HFF-Myc (cell line): ENCODE measurements around the gene CORO2A.

Experiments used
- DNase-seq: peaks from one replicate; pipeline ENCODE4 v3.0.0-alpha.2; 2011; ENCODE audit warnings: low read depth; ENCODE audit errors: extremely low read depth
- H3K4me3 ChIP-seq: replicated peaks from 2 replicates; pipeline ENCODE4 v1.5.1; 2011; ENCODE audit warnings: low read depth, mild to moderate bottlenecking, control low read depth, low read length
- TF ChIP-seq, protein P1 (sequence below): IDR thresholded peaks from 2 replicates; pipeline ENCODE4 v1.5.1; 2012; ENCODE audit warnings: mild to moderate bottlenecking, low read depth, low read length, control low read depth; ENCODE audit errors: missing control alignments

CORO2A gene

GRCh38 chr9:98199388-98200033 lies 7.1 kb upstream of the CORO2A start:
- H3K4me3 ChIP-seq: no peak overlapping the region
- TF ChIP-seq, protein P1, sequence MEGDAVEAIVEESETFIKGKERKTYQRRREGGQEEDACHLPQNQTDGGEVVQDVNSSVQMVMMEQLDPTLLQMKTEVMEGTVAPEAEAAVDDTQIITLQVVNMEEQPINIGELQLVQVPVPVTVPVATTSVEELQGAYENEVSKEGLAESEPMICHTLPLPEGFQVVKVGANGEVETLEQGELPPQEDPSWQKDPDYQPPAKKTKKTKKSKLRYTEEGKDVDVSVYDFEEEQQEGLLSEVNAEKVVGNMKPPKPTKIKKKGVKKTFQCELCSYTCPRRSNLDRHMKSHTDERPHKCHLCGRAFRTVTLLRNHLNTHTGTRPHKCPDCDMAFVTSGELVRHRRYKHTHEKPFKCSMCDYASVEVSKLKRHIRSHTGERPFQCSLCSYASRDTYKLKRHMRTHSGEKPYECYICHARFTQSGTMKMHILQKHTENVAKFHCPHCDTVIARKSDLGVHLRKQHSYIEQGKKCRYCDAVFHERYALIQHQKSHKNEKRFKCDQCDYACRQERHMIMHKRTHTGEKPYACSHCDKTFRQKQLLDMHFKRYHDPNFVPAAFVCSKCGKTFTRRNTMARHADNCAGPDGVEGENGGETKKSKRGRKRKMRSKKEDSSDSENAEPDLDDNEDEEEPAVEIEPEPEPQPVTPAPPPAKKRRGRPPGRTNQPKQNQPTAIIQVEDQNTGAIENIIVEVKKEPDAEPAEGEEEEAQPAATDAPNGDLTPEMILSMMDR: no peak
- no peak for DNase-seq

DNA sequence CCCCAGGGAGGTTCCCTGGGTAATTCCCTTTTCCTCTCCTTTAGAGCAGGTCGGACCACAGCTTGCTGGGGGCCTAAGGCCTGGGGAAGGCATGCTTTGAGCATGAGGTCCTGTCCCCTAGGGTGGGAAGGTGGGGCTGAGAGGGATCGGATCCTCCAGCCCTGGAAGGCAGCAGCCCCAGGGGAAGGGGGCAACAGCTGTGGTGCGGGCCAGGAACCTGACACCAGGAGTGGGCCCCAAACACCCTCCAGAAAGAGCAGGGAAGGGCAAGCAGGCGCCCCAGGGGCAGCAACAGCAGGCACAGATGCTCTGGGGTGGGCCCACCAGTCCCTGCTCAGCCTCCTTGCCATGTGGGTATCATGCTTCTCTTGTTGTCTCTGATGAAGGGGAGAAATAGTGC lies 3.2 kb upstream of the CORO2A start:
- no peak for DNase-seq
- TF ChIP-seq, protein P1: no peak
- H3K4me3 ChIP-seq: no peak overlapping the region

DNA sequence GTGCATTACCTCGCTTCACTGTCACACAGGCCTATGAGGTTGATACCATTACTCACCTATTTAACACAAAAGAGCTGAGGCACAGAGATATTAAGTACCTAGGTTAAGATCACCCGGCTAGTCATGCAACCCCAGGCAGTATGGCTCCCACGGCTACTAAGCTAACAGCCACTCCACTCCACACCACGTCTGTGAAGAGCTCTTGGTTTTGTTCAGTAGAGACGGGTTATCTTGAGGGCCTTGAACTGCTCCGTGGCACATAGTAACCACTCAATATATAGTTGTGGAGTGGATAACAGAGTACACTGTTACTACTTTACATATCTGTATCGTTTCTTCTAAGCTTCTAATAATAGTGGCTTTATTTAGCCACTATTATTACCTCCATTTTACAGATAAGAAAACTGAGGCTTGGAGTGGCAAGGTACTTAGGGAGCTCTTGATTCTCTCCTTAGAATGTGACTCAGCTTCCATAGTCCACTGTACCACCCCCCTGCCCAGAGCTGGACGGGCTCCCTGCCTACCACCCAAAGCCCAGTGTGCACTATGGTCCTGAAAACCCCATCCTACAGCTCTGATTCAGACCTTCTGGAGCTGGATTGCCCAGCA lies 1.0 kb upstream of the CORO2A start:
- TF ChIP-seq, protein P1: no peak
- no peak for DNase-seq
- H3K4me3 ChIP-seq: peak overlapping the region; percentile 61

GRCh38 chr9:98191671-98192502 lies 550 bp downstream of the CORO2A start:
- DNase-seq: no peak

DNA sequence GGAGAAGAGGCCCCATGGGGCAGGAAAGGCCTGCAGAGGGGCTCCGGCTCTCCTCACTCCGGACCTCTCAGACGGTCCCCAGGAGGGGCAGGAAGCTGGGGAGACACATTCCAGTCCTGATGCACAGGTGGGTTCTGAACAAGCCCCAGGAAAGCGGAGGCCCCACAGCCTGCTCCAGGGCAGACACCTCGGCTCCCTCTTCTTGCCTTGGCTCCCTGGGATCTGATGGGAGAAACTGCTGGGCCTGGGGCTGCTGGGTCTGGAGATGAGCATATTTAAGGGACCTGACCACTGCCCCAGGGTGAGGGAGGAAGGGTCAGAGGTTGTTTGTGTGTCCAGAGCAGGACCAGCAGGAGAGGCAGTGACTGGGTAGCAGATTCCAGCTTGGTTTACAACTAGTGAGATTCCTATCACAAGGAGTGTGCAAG lies 1.2 kb downstream of the CORO2A start:
- TF ChIP-seq, protein P1: no peak
- no peak for DNase-seq
- H3K4me3 ChIP-seq: no peak overlapping the region

More at GRCh38 chr9:98191671-98192502, 550 bp downstream of the CORO2A start:
- TF ChIP-seq, protein P1: no peak
- peak overlapping the region; percentile 41 for H3K4me3 ChIP-seq

DNA sequence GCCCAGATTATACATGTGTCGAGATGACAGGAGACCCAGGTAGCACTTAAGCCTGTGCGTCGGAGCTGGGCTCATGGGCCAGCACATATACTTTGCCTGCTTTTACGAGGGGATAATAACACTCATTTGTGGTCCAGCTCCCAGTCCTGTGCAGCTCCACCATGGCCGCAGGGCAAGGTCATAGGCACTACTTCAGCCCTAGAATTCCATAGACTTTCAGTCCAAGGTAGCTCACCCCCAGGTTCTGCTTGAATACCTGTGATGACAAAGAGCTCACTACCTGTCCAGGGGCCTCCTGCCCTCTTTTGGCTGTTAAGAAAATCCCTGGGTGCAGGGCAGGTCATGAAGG lies 1.7 kb downstream of the CORO2A start:
- TF ChIP-seq, protein P1: no peak
- DNase-seq: no peak
- H3K4me3 ChIP-seq: no peak overlapping the region
